HG03457 (cell line): ENCODE data around the gene ABLIM1.
A peak's percentile ranks its signal among the peaks of the same experiment; 100 is the strongest.

ENCODE experiments used
- ATAC-seq: cut with Tn5 transposase; IDR thresholded peaks from one replicate; pipeline ENCODE4 v1.9.1; 2021; ENCODE audit warnings: moderate number of reproducible peaks; ENCODE audit not compliant: unreplicated experiment

ABLIM1 gene

GRCh38 chr10:114498413-114499111, 159.5 kb downstream of the ABLIM1 start:
- ATAC-seq: peak; percentile 41

- ATAC-seq: no peak
Measured at GRCh38 chr10:114495303-114495702, 162.8 kb downstream of the ABLIM1 start.

GRCh38 chr10:114492351-114493037, 165.6 kb downstream of the ABLIM1 start:
- no peak for ATAC-seq

- no peak for ATAC-seq
Measured at GRCh38 chr10:114491933-114492332, 166.1 kb downstream of the ABLIM1 start.

GRCh38 chr10:114491419-114491818, 166.7 kb downstream of the ABLIM1 start:
- ATAC-seq: no peak

GRCh38 chr10:114489521-114490310, 168.4 kb downstream of the ABLIM1 start:
- no peak for ATAC-seq

- ATAC-seq: no peak
Measured at GRCh38 chr10:114487815-114488536, 170.1 kb downstream of the ABLIM1 start.

GRCh38 chr10:114486938-114487814, 170.9 kb downstream of the ABLIM1 start:
- ATAC-seq: no peak

GRCh38 chr10:114485696-114486400, 172.2 kb downstream of the ABLIM1 start:
- no peak for ATAC-seq

GRCh38 chr10:114483575-114483974, 174.5 kb downstream of the ABLIM1 start:
- no peak for ATAC-seq

GRCh38 chr10:114482480-114483304, 175.4 kb downstream of the ABLIM1 start:
- ATAC-seq: no peak

- ATAC-seq: no peak
Measured at GRCh38 chr10:114481055-114481454, 177.0 kb downstream of the ABLIM1 start.

- no peak for ATAC-seq
Measured at GRCh38 chr10:114479836-114480235, 178.2 kb downstream of the ABLIM1 start.

- ATAC-seq: no peak
Measured at GRCh38 chr10:114479307-114479706, 178.8 kb downstream of the ABLIM1 start.

- ATAC-seq: no peak
Measured at GRCh38 chr10:114478281-114478680, 179.8 kb downstream of the ABLIM1 start.

GRCh38 chr10:114477285-114477684, 180.8 kb downstream of the ABLIM1 start:
- ATAC-seq: no peak

GRCh38 chr10:114474989-114475388, 183.1 kb downstream of the ABLIM1 start:
- ATAC-seq: no peak

GRCh38 chr10:114473776-114474175, 184.3 kb downstream of the ABLIM1 start:
- no peak for ATAC-seq

GRCh38 chr10:114472877-114473253, 185.2 kb downstream of the ABLIM1 start:
- no peak for ATAC-seq
